IMR-90 (cell line): ENCODE measurements around the gene ZNF507. TPM values are rescaled to one million over a fixed set of nuclear protein-coding genes. Genes with fewer than 3 reads are reported as not detected.
A peak's percentile ranks its signal among the peaks of the same experiment; 100 is the strongest.

Source experiments
- ATAC-seq: fragments of 200-7000 bp; cut with Tn5 transposase; 2 replicates; pipeline ENCODE4 v1.9.1; 2020; ENCODE audit warnings: low read depth, mild to moderate bottlenecking, moderate library complexity
- BruUV-seq: library from RNA; stranded (reverse); fragments of 400-500 nt; replicated peaks from 2 replicates; lab custom pipeline; 2021; lab: Mats Ljungman, UMichigan
- CTCF ChIA-PET: fragments of 300-600 bp; formaldehyde crosslinking; extraction: SDS; loops from one replicate; lab custom pipeline; 2021; ENCODE audit warnings: antibody characterized with exemption; lab: Yijun Ruan, JAX
- POLR2A ChIA-PET: fragments of 300-600 bp; sonication (Branson Sonifier 250); formaldehyde crosslinking; loops from one replicate; lab custom pipeline; 2022; ENCODE audit warnings: antibody characterized with exemption; ENCODE audit not compliant: unreplicated experiment; lab: Charles Lee
- DNase-seq: peaks from one replicate; pipeline ENCODE4 v3.0.0; 2013
- H2AFZ ChIP-seq: replicated peaks from 2 replicates; pipeline ENCODE3; 2013; ENCODE audit warnings: low read length, mild to moderate bottlenecking; ENCODE audit not compliant: poor library complexity
- H2AK5ac ChIP-seq: 2 replicates; pipeline ENCODE4 v1.6.1; 2013; ENCODE audit warnings: low read depth, low read length, inconsistent platforms
- H2AK9ac ChIP-seq: replicated peaks from 2 replicates; pipeline ENCODE3; 2013; ENCODE audit warnings: mild to moderate bottlenecking, low read depth, low read length, moderate library complexity; ENCODE audit not compliant: poor library complexity
- H2BK120ac ChIP-seq: 2 replicates; pipeline ENCODE4 v1.6.1; 2013; ENCODE audit warnings: low read depth, low read length, inconsistent platforms
- H2BK15ac ChIP-seq: 3 replicates; pipeline ENCODE4 v1.6.1; 2013; ENCODE audit warnings: low read depth, low read length, inconsistent platforms
- H2BK20ac ChIP-seq: 2 replicates; pipeline ENCODE4 v1.6.1; 2013; ENCODE audit warnings: low read depth, mild to moderate bottlenecking, inconsistent platforms, low read length, moderate library complexity
- H2BK5ac ChIP-seq: 2 replicates; pipeline ENCODE4 v1.6.1; 2013; ENCODE audit warnings: mild to moderate bottlenecking, low read depth, low read length, inconsistent platforms; ENCODE audit not compliant: poor library complexity, severe bottlenecking
- H3K14ac ChIP-seq: replicated peaks from 2 replicates; pipeline ENCODE4 v1.6.1; 2013; ENCODE audit warnings: low read depth, low read length, inconsistent platforms
- H3K18ac ChIP-seq: 2 replicates; pipeline ENCODE4 v1.6.1; 2013; ENCODE audit warnings: low read depth, low read length, control low read depth
- H3K23ac ChIP-seq: 2 replicates; pipeline ENCODE4 v1.6.1; 2013; ENCODE audit warnings: low read depth, low read length, inconsistent platforms
- H3K27ac ChIP-seq: 2 replicates; pipeline ENCODE4 v1.5.1; 2013; ENCODE audit warnings: mild to moderate bottlenecking, control low read depth, low read length; ENCODE audit not compliant: insufficient read depth
- H3K27me3 ChIP-seq: 2 replicates; pipeline ENCODE4 v1.6.1; 2013; ENCODE audit warnings: low read length; ENCODE audit not compliant: control insufficient read depth, insufficient read depth
- H3K36me3 ChIP-seq: 2 replicates; pipeline ENCODE4 v1.6.1; 2013; ENCODE audit warnings: low read length, mixed read lengths; ENCODE audit not compliant: control insufficient read depth, insufficient read depth
- H3K4ac ChIP-seq: 2 replicates; pipeline ENCODE4 v1.6.1; 2013; ENCODE audit warnings: low read depth, low read length, inconsistent platforms
- H3K4me1 ChIP-seq: 2 replicates; pipeline ENCODE4 v1.6.1; 2013; ENCODE audit warnings: low read length, mixed read lengths; ENCODE audit not compliant: control insufficient read depth, insufficient read depth
- H3K4me2 ChIP-seq: 2 replicates; pipeline ENCODE4 v1.6.1; 2013; ENCODE audit warnings: low read depth, mild to moderate bottlenecking, control low read depth, low read length, moderate library complexity
- H3K4me3 ChIP-seq: 2 replicates; pipeline ENCODE4 v1.5.1; 2013; ENCODE audit warnings: low read depth, mild to moderate bottlenecking, control low read depth, low read length, moderate library complexity; ENCODE audit not compliant: insufficient read depth
- H3K56ac ChIP-seq: 2 replicates; pipeline ENCODE4 v1.6.1; 2013; ENCODE audit warnings: low read length, inconsistent platforms; ENCODE audit not compliant: insufficient read depth; ENCODE audit errors: extremely low read depth
- H3K79me1 ChIP-seq, 2 experiments: 2 replicates each; pipeline ENCODE4 v1.6.1; 2013; ENCODE audit warnings: low read length in 2 of 2, inconsistent platforms in 1 of 2, low read depth in 1 of 2
- H3K9ac ChIP-seq: 2 replicates; pipeline ENCODE4 v1.6.1; 2013; ENCODE audit warnings: low read depth, low read length, control low read depth
- H3K9me1 ChIP-seq: 2 replicates; pipeline ENCODE4 v1.6.1; 2013; ENCODE audit warnings: low read length, inconsistent platforms; ENCODE audit not compliant: insufficient read depth
- H3K9me3 ChIP-seq: 2 replicates; pipeline ENCODE4 v1.6.1; 2013; ENCODE audit warnings: low read length; ENCODE audit not compliant: control insufficient read depth, insufficient read depth
- H4K20me1 ChIP-seq: 2 replicates; pipeline ENCODE4 v1.6.1; 2013; ENCODE audit warnings: low read length, inconsistent platforms; ENCODE audit not compliant: insufficient read depth
- H4K5ac ChIP-seq: 2 replicates; pipeline ENCODE4 v1.6.1; 2013; ENCODE audit warnings: mild to moderate bottlenecking, low read depth, low read length, control low read depth
- H4K8ac ChIP-seq, 2 experiments: 2 replicates each; pipeline ENCODE4 v1.6.1; 2013; ENCODE audit warnings: low read depth in 2 of 2, low read length in 2 of 2, control low read depth in 1 of 2, inconsistent platforms in 1 of 2
- H4K91ac ChIP-seq: 2 replicates; pipeline ENCODE4 v1.6.1; 2013; ENCODE audit warnings: low read depth, low read length, inconsistent platforms; ENCODE audit not compliant: insufficient read depth
- BHLHE40 ChIP-seq: fragments of 150-350 bp; IDR thresholded peaks from 2 replicates; pipeline ENCODE4 v1.6.1; 2016; ENCODE audit warnings: mild to moderate bottlenecking, low read depth, low read length
- CEBPB ChIP-seq: IDR thresholded peaks from 2 replicates; pipeline ENCODE4 v1.6.1; 2012; ENCODE audit warnings: low read depth, low read length, improper control_type of control experiment
- CHD1 ChIP-seq: IDR thresholded peaks from 2 replicates; pipeline ENCODE4 v1.6.1; 2012; ENCODE audit warnings: low read depth, low read length, improper control_type of control experiment
- CTCF ChIP-seq: conservative IDR thresholded peaks from 2 replicates; pipeline ENCODE4 v1.5.1; 2012; ENCODE audit warnings: mild to moderate bottlenecking, low read depth, low read length, improper control_type of control experiment
- ELK1 ChIP-seq: fragments of 150-350 bp; IDR thresholded peaks from 2 replicates; pipeline ENCODE4 v1.6.1; 2016; ENCODE audit warnings: low read depth, mild to moderate bottlenecking, low read length, moderate library complexity, borderline replicate concordance
- FOS ChIP-seq: fragments of 150-350 bp; IDR thresholded peaks from 2 replicates; pipeline ENCODE4 v1.6.1; 2016; ENCODE audit warnings: low read depth, low read length
- MAFK ChIP-seq: IDR thresholded peaks from 2 replicates; pipeline ENCODE4 v1.6.1; 2012; ENCODE audit warnings: low read depth, low read length, improper control_type of control experiment
- MAZ ChIP-seq: IDR thresholded peaks from 2 replicates; pipeline ENCODE4 v1.6.1; 2012; ENCODE audit warnings: low read depth, mild to moderate bottlenecking, low read length, improper control_type of control experiment, moderate library complexity, borderline replicate concordance
- MXI1 ChIP-seq: IDR thresholded peaks from 2 replicates; pipeline ENCODE4 v1.6.1; 2012; ENCODE audit warnings: low read depth, mild to moderate bottlenecking, low read length, moderate library complexity, borderline replicate concordance
- NFE2L2 ChIP-seq: fragments of 150-350 bp; IDR thresholded peaks from 2 replicates; pipeline ENCODE4 v1.6.1; 2016; ENCODE audit warnings: low read depth, mild to moderate bottlenecking, low read length
- POLR2A ChIP-seq: IDR thresholded peaks from 2 replicates; pipeline ENCODE4 v1.6.1; 2012; ENCODE audit warnings: mild to moderate bottlenecking, low read depth, low read length
- RAD21 ChIP-seq: IDR thresholded peaks from 2 replicates; pipeline ENCODE4 v1.6.1; 2012; ENCODE audit warnings: low read length, improper control_type of control experiment
- RCOR1 ChIP-seq: IDR thresholded peaks from 2 replicates; pipeline ENCODE4 v1.6.1; 2012; ENCODE audit warnings: mild to moderate bottlenecking, low read length, improper control_type of control experiment; ENCODE audit not compliant: insufficient replicate concordance
- RFX5 ChIP-seq: IDR thresholded peaks from 2 replicates; pipeline ENCODE4 v1.8.0; 2012; ENCODE audit warnings: low read depth, mild to moderate bottlenecking, low read length, moderate library complexity
- SMC3 ChIP-seq: fragments of 150-350 bp; IDR thresholded peaks from 2 replicates; pipeline ENCODE4 v1.6.1; 2016; ENCODE audit warnings: low read depth, mild to moderate bottlenecking, antibody characterized with exemption, low read length, moderate library complexity
- WGBS, 2 experiments: methylation state at CpG; one replicate each; pipeline versions ENCODE4 v1.1.5 to v1.1.7; 2013; ENCODE audit warnings: missing lambda C conversion rate in 2 of 2; ENCODE audit not compliant: insufficient read length in 1 of 2; ENCODE audit errors: extremely low coverage in 2 of 2; 5-methylcytosine and 5-hydroxymethylcytosine counted together
- dilution Hi-C: fragments of 300-500 bp; cut with HindIII; formaldehyde crosslinking; loops from one replicate; pipeline ENCODE4 v1.14.3; 2018; ENCODE audit warnings: low sequenced_read_pairs; ENCODE audit not compliant: unreplicated experiment
- in situ Hi-C: fragments of 300-500 bp; cut with MboI; formaldehyde crosslinking; loops from 3 replicates; pipeline ENCODE4 v1.14.3; 2019; ENCODE audit warnings: low sequenced_read_pairs, inconsistent platforms, mixed read lengths
- intact Hi-C: fragments of 100-400 bp; cut with micrococcal nuclease; formaldehyde crosslinking; loops from 2 replicates; pipeline ENCODE4 v1.10.0; 2022
- polyA plus RNA-seq, 3 experiments: library from polyadenylated mRNA; depleted of rRNA; stranded (reverse); fragments of >200 nt; gene quantifications; 2 replicates each; pipeline ENCODE4 v1.2.3, GENCODE V29; 2012; ENCODE audit warnings: low replicate concordance in 1 of 3
- total RNA-seq: library from RNA; depleted of rRNA; stranded (reverse); fragments of >200 nt; gene quantifications from 2 replicates; pipeline ENCODE4 v1.2.3, GENCODE V29; 2012
- TF ChIP-seq, protein P1 (sequence below): fragments of 150-350 bp; IDR thresholded peaks from 2 replicates; pipeline ENCODE4 v1.6.1; 2017; ENCODE audit warnings: mild to moderate bottlenecking, antibody characterized with exemption, low read length, low read depth

ZNF507 gene
- total and polyA plus RNA-seq, 2 of the 4 experiments (the other 2 are of a cell fraction) = 9.6 to 19.9 TPM

DNA sequence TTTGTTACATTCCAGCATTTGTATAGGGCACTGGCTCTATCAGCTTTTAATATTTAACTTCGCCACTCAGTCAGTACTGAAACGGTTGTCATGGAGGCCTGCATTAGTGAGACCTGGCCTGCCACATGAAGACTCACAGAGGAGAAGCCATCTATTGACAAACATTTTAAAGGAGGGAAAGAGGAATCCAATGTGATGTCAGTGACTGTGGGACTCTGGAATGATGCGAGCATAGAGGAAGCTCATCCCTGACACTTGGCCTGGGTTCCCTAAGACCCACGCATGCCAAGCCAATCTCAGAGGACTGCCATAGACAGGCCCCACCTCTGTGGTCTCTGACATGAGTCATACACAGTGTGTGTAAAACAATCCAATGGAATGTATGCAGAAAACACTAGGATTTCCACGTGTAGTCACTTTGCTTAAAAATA, 52.3 kb downstream of the ZNF507 start:
- Histone ChIP-seq H3K36me3 (peaks cover 2% of the 10 kb centered on the region; the same call in 1 of the 2 replicates), H3K56ac (no peak overlapping the region), H2BK5ac (no peak overlapping the region), H2AFZ (no peak overlapping the region), H2AK5ac (no peak overlapping the region), H3K4me3 (no peak overlapping the region), H3K27ac (no peak overlapping the region), H3K79me1 (peaks cover 5 to 7% of the 10 kb centered on the region in 2 experiments; a peak in 1 of 4 replicates), H3K9me3 (no peaks in the 10 kb centered on the region), H2BK120ac (no peak overlapping the region), H3K9me1 (no peaks in the 10 kb centered on the region), H4K91ac (no peak overlapping the region), H3K4me2 (no peak overlapping the region), H2AK9ac (no peak overlapping the region), H3K9ac (no peak overlapping the region), H4K8ac (no peak overlapping the region), H4K5ac (no peak overlapping the region), H3K27me3 (no peaks in the 10 kb centered on the region), H3K14ac (no peak overlapping the region), H3K4ac (no peak overlapping the region), H2BK20ac (no peak overlapping the region), H3K4me1 (peaks cover 5% of the 10 kb centered on the region), H3K23ac (no peak overlapping the region), H4K20me1 (no peaks in the 10 kb centered on the region), H2BK15ac (no peak overlapping the region), H3K18ac (no peak overlapping the region)
- WGBS, 2 experiments = no CpG with 5 or more reads among the region's 5 CpGs
- ChIA-PET POLR2A (no interaction called here), CTCF (interaction anchor here (1.3 kb wide), 1 partner anchor 10 kb away, joined by 4 read pairs; no protein-coding TSS in a partner anchor)
- DNase-seq (peak; percentile 88), ATAC-seq (peak; percentile 97)
- in situ Hi-C loops (no loop called here), dilution Hi-C loops (no loop called here), intact Hi-C loops (no loop called here)
- BruUV-seq = no TSS peak
- no peak for TF ChIP-seq ELK1
- TF ChIP-seq SMC3 = no peak
- TF ChIP-seq MXI1 = 0 out of 2 replicates have a peak, but pooled peaks have one; percentile 43
- TF ChIP-seq BHLHE40 = peak; percentile 28; the same call in 1 of the 2 replicates
- TF ChIP-seq POLR2A = no peak
- no peak for TF ChIP-seq RFX5
- TF ChIP-seq NFE2L2 = no peak
- TF ChIP-seq CEBPB = no peak
- no peak for TF ChIP-seq RCOR1
- TF ChIP-seq MAFK = no peak
- TF ChIP-seq, protein P1, sequence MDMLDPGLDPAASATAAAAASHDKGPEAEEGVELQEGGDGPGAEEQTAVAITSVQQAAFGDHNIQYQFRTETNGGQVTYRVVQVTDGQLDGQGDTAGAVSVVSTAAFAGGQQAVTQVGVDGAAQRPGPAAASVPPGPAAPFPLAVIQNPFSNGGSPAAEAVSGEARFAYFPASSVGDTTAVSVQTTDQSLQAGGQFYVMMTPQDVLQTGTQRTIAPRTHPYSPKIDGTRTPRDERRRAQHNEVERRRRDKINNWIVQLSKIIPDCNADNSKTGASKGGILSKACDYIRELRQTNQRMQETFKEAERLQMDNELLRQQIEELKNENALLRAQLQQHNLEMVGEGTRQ = no peak
- TF ChIP-seq MAZ = no peak
- TF ChIP-seq CHD1 = no peak
- 0 out of 2 replicates have a peak, but pooled peaks have one; percentile 46 for TF ChIP-seq FOS
- TF ChIP-seq CTCF = no peak
- no peak for TF ChIP-seq RAD21
